ENCODE results near the gene DDX20.

DNA sequence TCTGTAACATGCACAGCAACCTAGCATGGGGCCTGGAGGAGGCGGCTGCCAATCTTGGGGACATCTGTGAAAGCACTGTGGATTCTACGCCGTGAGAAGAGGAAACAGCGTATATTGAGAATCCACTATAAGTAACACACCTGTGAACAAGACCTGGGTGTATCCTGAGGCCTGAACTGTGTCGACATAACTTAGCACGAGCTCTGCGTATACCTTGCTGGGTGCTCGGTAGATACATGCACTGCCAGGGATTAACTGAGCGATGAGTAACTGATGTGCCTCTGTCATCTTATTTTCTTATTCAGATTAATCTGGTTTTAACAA, 58.6 kb downstream of the DDX20 start:
- TF ChIP-seq, protein P1, sequence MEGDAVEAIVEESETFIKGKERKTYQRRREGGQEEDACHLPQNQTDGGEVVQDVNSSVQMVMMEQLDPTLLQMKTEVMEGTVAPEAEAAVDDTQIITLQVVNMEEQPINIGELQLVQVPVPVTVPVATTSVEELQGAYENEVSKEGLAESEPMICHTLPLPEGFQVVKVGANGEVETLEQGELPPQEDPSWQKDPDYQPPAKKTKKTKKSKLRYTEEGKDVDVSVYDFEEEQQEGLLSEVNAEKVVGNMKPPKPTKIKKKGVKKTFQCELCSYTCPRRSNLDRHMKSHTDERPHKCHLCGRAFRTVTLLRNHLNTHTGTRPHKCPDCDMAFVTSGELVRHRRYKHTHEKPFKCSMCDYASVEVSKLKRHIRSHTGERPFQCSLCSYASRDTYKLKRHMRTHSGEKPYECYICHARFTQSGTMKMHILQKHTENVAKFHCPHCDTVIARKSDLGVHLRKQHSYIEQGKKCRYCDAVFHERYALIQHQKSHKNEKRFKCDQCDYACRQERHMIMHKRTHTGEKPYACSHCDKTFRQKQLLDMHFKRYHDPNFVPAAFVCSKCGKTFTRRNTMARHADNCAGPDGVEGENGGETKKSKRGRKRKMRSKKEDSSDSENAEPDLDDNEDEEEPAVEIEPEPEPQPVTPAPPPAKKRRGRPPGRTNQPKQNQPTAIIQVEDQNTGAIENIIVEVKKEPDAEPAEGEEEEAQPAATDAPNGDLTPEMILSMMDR (IDR thresholded peaks at IDR 0.05; ENCODE audit: poor library complexity, severe bottlenecking), result no peak
- TF ChIP-seq MXI1 (conservative IDR thresholded peaks at IDR 0.05; ENCODE audit: poor library complexity, severe bottlenecking), result no peak
- no peak for TF ChIP-seq RAD21 (conservative IDR thresholded peaks at IDR 0.05)
- TF ChIP-seq POLR2AphosphoS5 (IDR thresholded peaks at IDR 0.05), result no peak
- TF ChIP-seq EZH2 (IDR thresholded peaks at IDR 0.05; ENCODE audit: borderline replicate concordance, insufficient read depth, low read length, poor library complexity, severe bottlenecking), result no peak
- no peak for TF ChIP-seq EP300 (conservative IDR thresholded peaks at IDR 0.05; ENCODE audit: poor library complexity, severe bottlenecking)
- TF ChIP-seq SMC3 (conservative IDR thresholded peaks at IDR 0.05; ENCODE audit: poor library complexity), result no peak
- TF ChIP-seq TAF1 (IDR thresholded peaks at IDR 0.05; ENCODE audit: low read depth), result no peak
- TF ChIP-seq, protein P2, sequence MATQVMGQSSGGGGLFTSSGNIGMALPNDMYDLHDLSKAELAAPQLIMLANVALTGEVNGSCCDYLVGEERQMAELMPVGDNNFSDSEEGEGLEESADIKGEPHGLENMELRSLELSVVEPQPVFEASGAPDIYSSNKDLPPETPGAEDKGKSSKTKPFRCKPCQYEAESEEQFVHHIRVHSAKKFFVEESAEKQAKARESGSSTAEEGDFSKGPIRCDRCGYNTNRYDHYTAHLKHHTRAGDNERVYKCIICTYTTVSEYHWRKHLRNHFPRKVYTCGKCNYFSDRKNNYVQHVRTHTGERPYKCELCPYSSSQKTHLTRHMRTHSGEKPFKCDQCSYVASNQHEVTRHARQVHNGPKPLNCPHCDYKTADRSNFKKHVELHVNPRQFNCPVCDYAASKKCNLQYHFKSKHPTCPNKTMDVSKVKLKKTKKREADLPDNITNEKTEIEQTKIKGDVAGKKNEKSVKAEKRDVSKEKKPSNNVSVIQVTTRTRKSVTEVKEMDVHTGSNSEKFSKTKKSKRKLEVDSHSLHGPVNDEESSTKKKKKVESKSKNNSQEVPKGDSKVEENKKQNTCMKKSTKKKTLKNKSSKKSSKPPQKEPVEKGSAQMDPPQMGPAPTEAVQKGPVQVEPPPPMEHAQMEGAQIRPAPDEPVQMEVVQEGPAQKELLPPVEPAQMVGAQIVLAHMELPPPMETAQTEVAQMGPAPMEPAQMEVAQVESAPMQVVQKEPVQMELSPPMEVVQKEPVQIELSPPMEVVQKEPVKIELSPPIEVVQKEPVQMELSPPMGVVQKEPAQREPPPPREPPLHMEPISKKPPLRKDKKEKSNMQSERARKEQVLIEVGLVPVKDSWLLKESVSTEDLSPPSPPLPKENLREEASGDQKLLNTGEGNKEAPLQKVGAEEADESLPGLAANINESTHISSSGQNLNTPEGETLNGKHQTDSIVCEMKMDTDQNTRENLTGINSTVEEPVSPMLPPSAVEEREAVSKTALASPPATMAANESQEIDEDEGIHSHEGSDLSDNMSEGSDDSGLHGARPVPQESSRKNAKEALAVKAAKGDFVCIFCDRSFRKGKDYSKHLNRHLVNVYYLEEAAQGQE (IDR thresholded peaks at IDR 0.05; ENCODE audit: borderline replicate concordance), result no peak

Data from neural cell (in vitro differentiated cells).